Prostate gland (tissue), 2 donors: ENCODE measurements around the gene PTPN1.

ENCODE experiments used
- POLR2A ChIP-seq: fragments of 450-650 bp; IDR thresholded peaks from one replicate; pipeline ENCODE4 v1.6.1; 2016; ENCODE audit warnings: antibody characterized with exemption, mild to moderate bottlenecking
- TF ChIP-seq, protein P1 (sequence below), 4 experiments: fragments of 200-600 bp in 2 of 4; fragments of 450-650 bp in 2 of 4; sonication (generic) in 2 of 4; IDR thresholded peaks; 1 replicate in 3 of 4; 2 replicates in 1 of 4; pipeline ENCODE4 v1.5.1; 2016 to 2019; ENCODE audit warnings: antibody characterized with exemption in 4 of 4, mild to moderate bottlenecking in 2 of 4, moderate library complexity in 2 of 4

- TF ChIP-seq, protein P1, sequence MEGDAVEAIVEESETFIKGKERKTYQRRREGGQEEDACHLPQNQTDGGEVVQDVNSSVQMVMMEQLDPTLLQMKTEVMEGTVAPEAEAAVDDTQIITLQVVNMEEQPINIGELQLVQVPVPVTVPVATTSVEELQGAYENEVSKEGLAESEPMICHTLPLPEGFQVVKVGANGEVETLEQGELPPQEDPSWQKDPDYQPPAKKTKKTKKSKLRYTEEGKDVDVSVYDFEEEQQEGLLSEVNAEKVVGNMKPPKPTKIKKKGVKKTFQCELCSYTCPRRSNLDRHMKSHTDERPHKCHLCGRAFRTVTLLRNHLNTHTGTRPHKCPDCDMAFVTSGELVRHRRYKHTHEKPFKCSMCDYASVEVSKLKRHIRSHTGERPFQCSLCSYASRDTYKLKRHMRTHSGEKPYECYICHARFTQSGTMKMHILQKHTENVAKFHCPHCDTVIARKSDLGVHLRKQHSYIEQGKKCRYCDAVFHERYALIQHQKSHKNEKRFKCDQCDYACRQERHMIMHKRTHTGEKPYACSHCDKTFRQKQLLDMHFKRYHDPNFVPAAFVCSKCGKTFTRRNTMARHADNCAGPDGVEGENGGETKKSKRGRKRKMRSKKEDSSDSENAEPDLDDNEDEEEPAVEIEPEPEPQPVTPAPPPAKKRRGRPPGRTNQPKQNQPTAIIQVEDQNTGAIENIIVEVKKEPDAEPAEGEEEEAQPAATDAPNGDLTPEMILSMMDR (IDR thresholded peaks at IDR 0.05), result no peak
- no peak for TF ChIP-seq POLR2A
Observed at GRCh38 chr20:50561379-50562078, 51.3 kb downstream of the PTPN1 start.
